22Rv1 (cell line): ENCODE data around the gene TNRC6C.

Source experiments
- H3K27ac ChIP-seq: fragments of 450-650 bp; 2 replicates; pipeline ENCODE4 v1.5.1; 2017
- ZFX ChIP-seq: fragments of 450-650 bp; IDR thresholded peaks from 2 replicates; pipeline ENCODE4 v1.6.1; 2017; ENCODE audit warnings: antibody characterized with exemption, borderline replicate concordance
- TF ChIP-seq, protein P1 (sequence below): fragments of 450-650 bp; IDR thresholded peaks from 2 replicates; pipeline ENCODE4 v1.5.1; 2017; ENCODE audit warnings: mild to moderate bottlenecking

The TNRC6C gene

GRCh38 chr17:78127239-78127887 lies 168.9 kb downstream of the TNRC6C start:
- H3K27ac ChIP-seq, result no peak overlapping the region
- TF ChIP-seq, protein P1, sequence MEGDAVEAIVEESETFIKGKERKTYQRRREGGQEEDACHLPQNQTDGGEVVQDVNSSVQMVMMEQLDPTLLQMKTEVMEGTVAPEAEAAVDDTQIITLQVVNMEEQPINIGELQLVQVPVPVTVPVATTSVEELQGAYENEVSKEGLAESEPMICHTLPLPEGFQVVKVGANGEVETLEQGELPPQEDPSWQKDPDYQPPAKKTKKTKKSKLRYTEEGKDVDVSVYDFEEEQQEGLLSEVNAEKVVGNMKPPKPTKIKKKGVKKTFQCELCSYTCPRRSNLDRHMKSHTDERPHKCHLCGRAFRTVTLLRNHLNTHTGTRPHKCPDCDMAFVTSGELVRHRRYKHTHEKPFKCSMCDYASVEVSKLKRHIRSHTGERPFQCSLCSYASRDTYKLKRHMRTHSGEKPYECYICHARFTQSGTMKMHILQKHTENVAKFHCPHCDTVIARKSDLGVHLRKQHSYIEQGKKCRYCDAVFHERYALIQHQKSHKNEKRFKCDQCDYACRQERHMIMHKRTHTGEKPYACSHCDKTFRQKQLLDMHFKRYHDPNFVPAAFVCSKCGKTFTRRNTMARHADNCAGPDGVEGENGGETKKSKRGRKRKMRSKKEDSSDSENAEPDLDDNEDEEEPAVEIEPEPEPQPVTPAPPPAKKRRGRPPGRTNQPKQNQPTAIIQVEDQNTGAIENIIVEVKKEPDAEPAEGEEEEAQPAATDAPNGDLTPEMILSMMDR, result no peak
- no peak for TF ChIP-seq ZFX

DNA sequence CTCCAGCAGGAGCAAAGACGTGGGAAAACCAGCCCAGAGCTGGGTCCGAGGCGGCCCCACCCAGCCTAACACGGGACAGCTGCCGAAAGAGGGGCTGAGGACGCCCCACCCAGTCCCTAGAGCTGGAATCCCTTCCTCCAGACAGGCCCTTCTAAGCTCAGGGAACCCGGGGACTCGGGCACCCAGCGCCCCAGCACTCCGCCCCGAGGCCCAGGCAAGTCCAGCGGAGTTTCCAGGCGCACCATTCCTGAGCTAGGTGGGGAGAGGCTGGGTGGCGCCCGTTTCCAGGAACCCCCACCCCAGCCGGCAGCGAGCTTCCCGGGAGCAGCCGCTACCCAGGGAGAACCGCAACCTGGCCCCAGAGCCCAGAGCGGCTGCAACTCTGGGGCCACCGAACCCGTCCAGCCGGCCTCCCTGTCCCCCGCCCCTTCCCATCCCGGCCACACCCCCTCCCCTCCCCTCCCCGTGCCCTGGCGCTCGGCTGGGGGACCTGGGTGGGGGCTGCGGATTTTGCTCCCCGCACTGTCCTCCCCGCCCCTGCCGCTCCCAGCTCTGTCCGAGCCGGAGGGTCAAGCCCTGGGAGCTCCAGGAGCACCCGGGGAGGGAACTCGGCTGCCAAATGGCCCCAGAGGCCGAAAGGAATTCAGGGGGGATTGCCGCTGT lies 169.5 kb downstream of the TNRC6C start:
- H3K27ac ChIP-seq, result no peak overlapping the region
- no peak for TF ChIP-seq ZFX
- TF ChIP-seq, protein P1, result no peak

- H3K27ac ChIP-seq, result no peak within 1 kb of the TSS
- TF ChIP-seq, protein P1, result no peak
- TF ChIP-seq ZFX, result no peak
Observed at GRCh38 chr17:78128551-78129350, 170.2 kb downstream of the TNRC6C start, which contains the start of gene TMC6. Gene TMC6, minus strand, starts transcription at chr17:78128755. Its CDS starts 1,923 bp downstream, at chr17:78126832.

GRCh38 chr17:78129351-78130089 lies 171.0 kb downstream of the TNRC6C start:
- no peak overlapping the region for H3K27ac ChIP-seq
- TF ChIP-seq, protein P1, result no peak
- no peak for TF ChIP-seq ZFX

- H3K27ac ChIP-seq, result no peak overlapping the region
- TF ChIP-seq ZFX, result no peak
- TF ChIP-seq, protein P1, result no peak
Observed at GRCh38 chr17:78130090-78130436, 171.6 kb downstream of the TNRC6C start.

- no peak within 1 kb of the TSS for H3K27ac ChIP-seq
- TF ChIP-seq ZFX, result no peak
- TF ChIP-seq, protein P1, result no peak
Observed at GRCh38 chr17:78130437-78131101, 172.1 kb downstream of the TNRC6C start, which contains the start of gene TMC8. Gene TMC8, plus strand, starts transcription at chr17:78130771. Its CDS starts 818 bp downstream, at chr17:78131589.
